Thyroid gland (tissue), 4 donors: Measurements from ENCODE around the gene CLCF1. TPM values are rescaled to one million over a fixed set of nuclear protein-coding genes. Genes with fewer than 3 reads are reported as not detected.
A peak's percentile ranks its signal among the peaks of the same experiment; 100 is the strongest.

Experiments
- DNase-seq, 2 donors: peaks; one replicate each; pipeline ENCODE4 v3.0.0-alpha.2; 2019
- H3K27ac ChIP-seq, 3 donors: fragments of 200-600 bp; sonication (generic); 1 replicate in 2 of 3; 2 replicates in 1 of 3; pipeline ENCODE4 v1.5.1; 2016 to 2019; ENCODE audit warnings: mild to moderate bottlenecking in 1 of 3, moderate library complexity in 1 of 3
- H3K27me3 ChIP-seq: fragments of 200-600 bp; sonication (generic); one replicate; pipeline ENCODE4 v1.5.1; 2019
- H3K36me3 ChIP-seq, 2 donors: fragments of 200-600 bp; sonication (generic); one replicate each; pipeline ENCODE4 v1.5.1; 2016 to 2019
- H3K4me1 ChIP-seq, 2 donors: fragments of 200-600 bp; sonication (generic); one replicate each; pipeline ENCODE4 v1.5.1; 2017 to 2019
- H3K4me3 ChIP-seq, 3 donors: fragments of 200-600 bp; sonication (generic); replicated peaks in 1 of 3; 1 replicate in 2 of 3; 2 replicates in 1 of 3; pipeline ENCODE4 v1.5.1; 2016; ENCODE audit warnings: mild to moderate bottlenecking in 1 of 3
- H3K9me3 ChIP-seq: fragments of 200-600 bp; sonication (generic); one replicate; pipeline ENCODE4 v1.5.1; 2017
- CTCF ChIP-seq, 6 experiments: fragments of 200-600 bp in 3 of 6; fragments of 450-650 bp in 3 of 6; sonication (generic) in 3 of 6; IDR thresholded peaks; one replicate each; pipeline ENCODE4 v1.5.1; 2016 to 2019; ENCODE audit warnings: antibody characterized with exemption in 6 of 6, mild to moderate bottlenecking in 2 of 6, inconsistent platforms in 1 of 6, moderate library complexity in 1 of 6
- POLR2A ChIP-seq, 2 donors: fragments of 450-650 bp; IDR thresholded peaks; one replicate each; pipeline ENCODE4 v1.6.1; 2017; ENCODE audit warnings: antibody characterized with exemption in 2 of 2, mild to moderate bottlenecking in 2 of 2, moderate library complexity in 1 of 2
- WGBS, 2 donors: methylation state at CpG; one replicate each; pipeline ENCODE4 v1.1.5; 2017; 5-methylcytosine and 5-hydroxymethylcytosine counted together
- intact Hi-C: fragments of 100-400 bp; cut with DNase I; formaldehyde crosslinking; loops from one replicate; pipeline ENCODE4 v1.15.1; 2023
- total RNA-seq, 4 donors: library from RNA; depleted of rRNA; stranded (reverse); fragments of >200 nt; gene quantifications; one replicate each; pipeline ENCODE4 v1.2.3, GENCODE V29; 2016

Gene CLCF1
- total RNA-seq, 4 donors from 2014 or later: 4.3 to 9.4 (median 6.9) TPM

GRCh38 chr11:67364783-67365722, 8.3 kb downstream of the CLCF1 start:
- no peak overlapping the region for H3K4me3 ChIP-seq
- peak overlapping the region; percentile 67 to 82 (median 81) for H3K27ac ChIP-seq
- intact Hi-C loops: no loop called here
- peak; percentile 54 to 65 for DNase-seq
- WGBS, 2 donors: 58 to 64% methylated on average over 9 to 20 of the region's 24 CpGs
- H3K36me3 ChIP-seq: no peaks in the 10 kb centered on the region
- no peaks in the 10 kb centered on the region for H3K27me3 ChIP-seq
- peaks cover 38 to 60% of the 10 kb centered on the region in 2 donors for H3K4me1 ChIP-seq
- no peaks in the 10 kb centered on the region for H3K9me3 ChIP-seq
- TF ChIP-seq POLR2A (IDR thresholded peaks at IDR 0.05): no peak
- no peak for TF ChIP-seq CTCF (IDR thresholded peaks at IDR 0.05)

- 89 to 97% methylated on average over 3 of the region's 3 CpGs for WGBS, 2 donors
- Histone ChIP-seq H3K4me3 (no peak overlapping the region), H3K4me1 (peaks cover 33 to 52% of the 10 kb centered on the region in 2 donors), H3K27me3 (no peaks in the 10 kb centered on the region), H3K9me3 (no peaks in the 10 kb centered on the region), H3K36me3 (no peaks in the 10 kb centered on the region), H3K27ac (no peak overlapping the region)
- TF ChIP-seq CTCF (IDR thresholded peaks at IDR 0.05): no peak
- TF ChIP-seq POLR2A (IDR thresholded peaks at IDR 0.05): no peak
- intact Hi-C loops: no loop called here
- DNase-seq: no peak
Observed at GRCh38 chr11:67364169-67364568, 9.2 kb downstream of the CLCF1 start.

GRCh38 chr11:67357831-67358670, 15.3 kb downstream of the CLCF1 start:
- peaks cover 18 to 56% of the 10 kb centered on the region in 2 donors for H3K4me1 ChIP-seq
- 50 to 56% methylated on average over 12 of the region's 12 CpGs for WGBS, 2 donors
- H3K36me3 ChIP-seq: no peaks in the 10 kb centered on the region
- peak overlapping the region; percentile 31 to 99 (median 34) for H3K27ac ChIP-seq
- H3K4me3 ChIP-seq: no peak overlapping the region
- TF ChIP-seq POLR2A (IDR thresholded peaks at IDR 0.05) (no peak), CTCF (IDR thresholded peaks at IDR 0.05) (no peak)
- peak; percentile 71 to 76 for DNase-seq
- intact Hi-C loops: loop anchor here (2.0 to 10.0 kb wide), 2 partner anchors 25 to 147 kb away; partner anchors contain the start of genes CDK2AP2 and PITPNM1
- no peaks in the 10 kb centered on the region for H3K27me3 ChIP-seq
- H3K9me3 ChIP-seq: no peaks in the 10 kb centered on the region

- intact Hi-C loops: loop anchor here (2.0 to 10.0 kb wide), 2 partner anchors 26 to 148 kb away; partner anchors contain the start of genes CDK2AP2 and PITPNM1
- Histone ChIP-seq H3K4me3 (no peak overlapping the region), H3K9me3 (no peaks in the 10 kb centered on the region), H3K36me3 (no peaks in the 10 kb centered on the region), H3K27ac (peak overlapping the region; percentile 34 to 99 (median 96)), H3K4me1 (peaks cover 26 to 65% of the 10 kb centered on the region in 2 donors), H3K27me3 (no peaks in the 10 kb centered on the region)
- 20 to 23% methylated on average over 3 of the region's 3 CpGs for WGBS, 2 donors
- TF ChIP-seq CTCF (IDR thresholded peaks at IDR 0.05) (peak; percentile 81 to 99 (median 90)), POLR2A (IDR thresholded peaks at IDR 0.05) (no peak)
- peak; percentile 62 to 77 for DNase-seq
Observed at GRCh38 chr11:67356864-67357561, 16.4 kb downstream of the CLCF1 start.
